Calu3 (cell line): ENCODE results near the gene PPP1R3F. TPM values are rescaled to one million over a fixed set of nuclear protein-coding genes. Genes with fewer than 3 reads are reported as not detected.

Experiments
- BruUV-seq: library from RNA; stranded (reverse); fragments of 400-500 nt; replicated peaks from 2 replicates; lab custom pipeline; 2021; lab: Mats Ljungman, UMichigan
- CTCF ChIA-PET: fragments of 300-600 bp; sonication (Branson Sonifier 250); formaldehyde crosslinking; loops from one replicate; lab custom pipeline; 2022; ENCODE audit warnings: antibody characterized with exemption; lab: Charles Lee
- DNase-seq: peaks from one replicate; pipeline ENCODE4 v3.0.0; 2022
- H3K27ac Mint-ChIP-seq: one replicate; pipeline ENCODE4 v1.8.0; 2022; ENCODE audit warnings: mixed read lengths; ENCODE audit not compliant: unreplicated experiment
- H3K27me3 Mint-ChIP-seq: one replicate; pipeline ENCODE4 v1.8.0; 2022; ENCODE audit warnings: mixed read lengths; ENCODE audit not compliant: unreplicated experiment
- H3K36me3 Mint-ChIP-seq: one replicate; pipeline ENCODE4 v1.8.0; 2022; ENCODE audit warnings: mild to moderate bottlenecking, moderate library complexity, mixed read lengths; ENCODE audit not compliant: insufficient read depth, unreplicated experiment
- H3K4me1 Mint-ChIP-seq: one replicate; pipeline ENCODE4 v1.8.0; 2022; ENCODE audit warnings: mild to moderate bottlenecking, low read depth, mixed read lengths; ENCODE audit not compliant: unreplicated experiment
- H3K4me3 Mint-ChIP-seq: one replicate; pipeline ENCODE4 v1.8.0; 2022; ENCODE audit warnings: mild to moderate bottlenecking, low read depth, moderate library complexity, mixed read lengths; ENCODE audit not compliant: unreplicated experiment
- H3K9me3 Mint-ChIP-seq: one replicate; pipeline ENCODE4 v1.8.0; 2022; ENCODE audit warnings: low read depth, mixed read lengths; ENCODE audit not compliant: unreplicated experiment
- intact Hi-C: fragments of 100-400 bp; cut with micrococcal nuclease; formaldehyde crosslinking; loops from one replicate; pipeline ENCODE4 v1.10.0; 2022; ENCODE audit not compliant: unreplicated experiment
- total RNA-seq: library from RNA; stranded (reverse); gene quantifications from 2 replicates; pipeline ENCODE4 v1.2.3, GENCODE V29; 2022
- TF ChIP-seq, protein P1 (sequence below): fragments of 200-600 bp; IDR thresholded peaks from one replicate; pipeline ENCODE4 v1.8.0; 2022; ENCODE audit warnings: antibody characterized with exemption; ENCODE audit not compliant: unreplicated experiment

PPP1R3F gene
- total RNA-seq, 1 experiment from 2014 or later, result 18.8 TPM

GRCh38 chrX:49237060-49237459, 32.5 kb upstream of the PPP1R3F start:
- DNase-seq, result no peak
- Mint-ChIP-seq H3K9me3 (no peaks in the 10 kb centered on the region), H3K4me3 (peak overlapping the region; percentile 7), H3K4me1 (no peaks in the 10 kb centered on the region), H3K27ac (no peak overlapping the region), H3K36me3 (peaks cover 25% of the 10 kb centered on the region), H3K27me3 (no peaks in the 10 kb centered on the region)
- TF ChIP-seq, protein P1, sequence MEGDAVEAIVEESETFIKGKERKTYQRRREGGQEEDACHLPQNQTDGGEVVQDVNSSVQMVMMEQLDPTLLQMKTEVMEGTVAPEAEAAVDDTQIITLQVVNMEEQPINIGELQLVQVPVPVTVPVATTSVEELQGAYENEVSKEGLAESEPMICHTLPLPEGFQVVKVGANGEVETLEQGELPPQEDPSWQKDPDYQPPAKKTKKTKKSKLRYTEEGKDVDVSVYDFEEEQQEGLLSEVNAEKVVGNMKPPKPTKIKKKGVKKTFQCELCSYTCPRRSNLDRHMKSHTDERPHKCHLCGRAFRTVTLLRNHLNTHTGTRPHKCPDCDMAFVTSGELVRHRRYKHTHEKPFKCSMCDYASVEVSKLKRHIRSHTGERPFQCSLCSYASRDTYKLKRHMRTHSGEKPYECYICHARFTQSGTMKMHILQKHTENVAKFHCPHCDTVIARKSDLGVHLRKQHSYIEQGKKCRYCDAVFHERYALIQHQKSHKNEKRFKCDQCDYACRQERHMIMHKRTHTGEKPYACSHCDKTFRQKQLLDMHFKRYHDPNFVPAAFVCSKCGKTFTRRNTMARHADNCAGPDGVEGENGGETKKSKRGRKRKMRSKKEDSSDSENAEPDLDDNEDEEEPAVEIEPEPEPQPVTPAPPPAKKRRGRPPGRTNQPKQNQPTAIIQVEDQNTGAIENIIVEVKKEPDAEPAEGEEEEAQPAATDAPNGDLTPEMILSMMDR, result no peak
- CTCF ChIA-PET, result no interaction called here
- intact Hi-C loops, result no loop called here
- no TSS peak for BruUV-seq

GRCh38 chrX:49238735-49239134, 30.9 kb upstream of the PPP1R3F start:
- Mint-ChIP-seq H3K27me3 (no peaks in the 10 kb centered on the region), H3K27ac (no peak overlapping the region), H3K9me3 (no peaks in the 10 kb centered on the region), H3K4me3 (no peak overlapping the region), H3K36me3 (peaks cover 23% of the 10 kb centered on the region), H3K4me1 (no peaks in the 10 kb centered on the region)
- CTCF ChIA-PET, result no interaction called here
- TF ChIP-seq, protein P1, result no peak
- BruUV-seq, result no TSS peak
- DNase-seq, result no peak
- intact Hi-C loops, result no loop called here

- CTCF ChIA-PET, result no interaction called here
- Mint-ChIP-seq H3K27me3 (no peaks in the 10 kb centered on the region), H3K36me3 (peaks cover 4% of the 10 kb centered on the region), H3K4me3 (no peak overlapping the region), H3K4me1 (no peaks in the 10 kb centered on the region), H3K9me3 (no peaks in the 10 kb centered on the region), H3K27ac (no peak overlapping the region)
- intact Hi-C loops, result no loop called here
- TF ChIP-seq, protein P1, result no peak
- DNase-seq, result no peak
- BruUV-seq, result no TSS peak
Observed at GRCh38 chrX:49242545-49243066, 27.0 kb upstream of the PPP1R3F start.

- Mint-ChIP-seq H3K4me3 (no peak overlapping the region), H3K36me3 (peaks cover 4% of the 10 kb centered on the region), H3K27me3 (no peaks in the 10 kb centered on the region), H3K27ac (no peak overlapping the region), H3K9me3 (no peaks in the 10 kb centered on the region), H3K4me1 (no peaks in the 10 kb centered on the region)
- TF ChIP-seq, protein P1, result no peak
- no peak for DNase-seq
- BruUV-seq, result no TSS peak
- intact Hi-C loops, result no loop called here
- CTCF ChIA-PET, result no interaction called here
Observed at GRCh38 chrX:49243166-49243565, 26.4 kb upstream of the PPP1R3F start.
